A549 (cell line): Measurements from ENCODE around the gene ACD. TPM values are rescaled to one million over a fixed set of nuclear protein-coding genes. Genes with fewer than 3 reads are reported as not detected.

ENCODE experiments used
- ATAC-seq, 2 experiments: fragments of 200-7000 bp in 1 of 2; fragments of >200 bp in 1 of 2; cut with Nextera tagmentation in 1 of 2; cut with Tn5 transposase in 1 of 2; 3 replicates each; pipeline versions ENCODE4 v1.8.0 to v1.9.1; 2018 to 2020; ENCODE audit warnings: mild to moderate bottlenecking in 1 of 2, moderate library complexity in 1 of 2
- CTCF ChIA-PET: fragments of 300-600 bp; sonication (Branson Sonifier 250); formaldehyde crosslinking; extraction: SDS; loops from one replicate; lab custom pipeline; 2021; ENCODE audit warnings: antibody characterized with exemption, inconsistent platforms; lab: Yijun Ruan, JAX
- POLR2A ChIA-PET: fragments of 350-600 bp; formaldehyde crosslinking; extraction: SDS; loops from one replicate; lab custom pipeline; 2021; ENCODE audit warnings: antibody characterized with exemption, inconsistent platforms; lab: Yijun Ruan, JAX
- DNase-seq, 2 experiments: peaks; one replicate each; pipeline versions ENCODE4 v3.0.0 to v3.0.0-alpha.2; 2011 to 2016; ENCODE audit warnings: low read depth in 1 of 2, low spot score in 1 of 2
- FAIRE-seq: peaks from 2 replicates; lab custom pipeline; 2011; peaks lifted over from hg19 to GRCh38; lab: Jason Lieb, UNC
- H3K27ac ChIP-seq, 2 experiments: fragments of >200 bp; sonication (Bioruptor Twin); formaldehyde crosslinking; 3 replicates each; pipeline ENCODE4 v1.5.1; 2016 to 2017
- H3K4me1 ChIP-seq: fragments of >200 bp; sonication (Bioruptor Twin); formaldehyde crosslinking; 3 replicates; pipeline ENCODE4 v1.6.1; 2016
- H3K4me2 ChIP-seq: fragments of >200 bp; sonication (Bioruptor Twin); formaldehyde crosslinking; 3 replicates; pipeline ENCODE4 v1.6.1; 2016
- H3K4me3 ChIP-seq: fragments of >200 bp; sonication (Bioruptor Twin); formaldehyde crosslinking; 3 replicates; pipeline ENCODE4 v1.5.1; 2016
- H3K9me3 ChIP-seq: fragments of >200 bp; sonication (Bioruptor Twin); formaldehyde crosslinking; 3 replicates; pipeline ENCODE4 v1.6.1; 2016
- CBX2 ChIP-seq: fragments of 200-600 bp; sonication (generic); IDR thresholded peaks from 2 replicates; pipeline ENCODE4 v1.6.1; 2016; ENCODE audit warnings: low read depth, mild to moderate bottlenecking, borderline replicate concordance
- CEBPB ChIP-seq, 2 experiments: fragments of >200 bp in 1 of 2; sonication (Bioruptor Twin) in 1 of 2; formaldehyde crosslinking in 1 of 2; IDR thresholded peaks; 2 replicates each; pipeline ENCODE4 v1.6.1; 2012 to 2016
- CHD2 ChIP-seq: fragments of 150-350 bp; IDR thresholded peaks from 2 replicates; pipeline ENCODE4 v1.6.1; 2014; ENCODE audit warnings: low read length; ENCODE audit not compliant: partially characterized antibody
- CHD4 ChIP-seq: fragments of 200-600 bp; sonication (generic); IDR thresholded peaks from 2 replicates; pipeline ENCODE4 v1.6.1; 2016; ENCODE audit warnings: antibody characterized with exemption, mild to moderate bottlenecking, borderline replicate concordance
- EHF ChIP-seq: fragments of 250-450 bp; sonication (Bioruptor Pico); IDR thresholded peaks from 2 replicates; pipeline ENCODE4 v1.5.0; 2020; ENCODE audit warnings: mild to moderate bottlenecking
- EP300 ChIP-seq, 2 experiments: fragments of >200 bp; sonication (Bioruptor Twin); formaldehyde crosslinking; IDR thresholded peaks; 2 replicates in 1 of 2; 3 replicates in 1 of 2; pipeline ENCODE4 v1.6.1; 2016 to 2017
- ESRRA ChIP-seq: fragments of 150-350 bp; IDR thresholded peaks from 2 replicates; pipeline ENCODE4 v1.6.1; 2014; ENCODE audit warnings: mild to moderate bottlenecking, low read length, borderline replicate concordance
- FOSL2 ChIP-seq, 2 experiments: fragments of 450-650 bp in 1 of 2; fragments of >200 bp in 1 of 2; sonication (Bioruptor Twin) in 1 of 2; formaldehyde crosslinking; IDR thresholded peaks; 2 replicates each; pipeline versions ENCODE4 v1.5.0 to v1.6.1; 2016 to 2020; ENCODE audit warnings: mild to moderate bottlenecking in 1 of 2, moderate library complexity in 1 of 2
- HOXA7 ChIP-seq: fragments of 250-450 bp; sonication (Bioruptor Pico); IDR thresholded peaks from 2 replicates; pipeline ENCODE4 v1.5.0; 2020; ENCODE audit warnings: mild to moderate bottlenecking, moderate library complexity
- HOXB5 ChIP-seq: fragments of 250-450 bp; sonication (Bioruptor Pico); IDR thresholded peaks from 2 replicates; pipeline ENCODE4 v1.5.0; 2020; ENCODE audit warnings: mild to moderate bottlenecking, moderate library complexity
- JUN ChIP-seq, 2 experiments: fragments of >200 bp; sonication (Bioruptor Twin); formaldehyde crosslinking; IDR thresholded peaks; 2 replicates in 1 of 2; 3 replicates in 1 of 2; pipeline ENCODE4 v1.6.1; 2016 to 2017
- KDM1A ChIP-seq: fragments of 200-600 bp; sonication (generic); IDR thresholded peaks from 2 replicates; pipeline ENCODE4 v1.6.1; 2016; ENCODE audit warnings: low read depth, mild to moderate bottlenecking
- KDM5A ChIP-seq: fragments of 200-600 bp; sonication (generic); IDR thresholded peaks from 2 replicates; pipeline ENCODE4 v1.6.1; 2016; ENCODE audit warnings: antibody characterized with exemption, mild to moderate bottlenecking
- MAZ ChIP-seq: fragments of 150-350 bp; IDR thresholded peaks from 2 replicates; pipeline ENCODE4 v1.6.1; 2014; ENCODE audit warnings: antibody characterized with exemption, low read depth, low read length, borderline replicate concordance
- MYC ChIP-seq: IDR thresholded peaks from 2 replicates; pipeline ENCODE4 v1.6.1; 2012; ENCODE audit warnings: mild to moderate bottlenecking, inconsistent platforms, low read length, improper control_type of control experiment, borderline replicate concordance
- NFE2L2 ChIP-seq: fragments of 150-350 bp; conservative IDR thresholded peaks from 2 replicates; pipeline ENCODE4 v1.6.1; 2014; ENCODE audit warnings: low read length
- NR3C1 ChIP-seq: fragments of >200 bp; sonication (Bioruptor Twin); formaldehyde crosslinking; IDR thresholded peaks from 3 replicates; pipeline ENCODE4 v1.6.1; 2017
- POLR2A ChIP-seq: IDR thresholded peaks from 2 replicates; pipeline ENCODE4 v1.6.1; 2012; ENCODE audit warnings: mild to moderate bottlenecking, low read length
- RARB ChIP-seq: fragments of 250-450 bp; sonication (Bioruptor Pico); IDR thresholded peaks from 2 replicates; pipeline ENCODE4 v1.8.0; 2021; ENCODE audit warnings: mild to moderate bottlenecking, moderate library complexity
- RCOR1 ChIP-seq: fragments of 150-350 bp; IDR thresholded peaks from 2 replicates; pipeline ENCODE4 v1.6.1; 2014; ENCODE audit warnings: antibody characterized with exemption, low read length, low read depth
- REST ChIP-seq: fragments of 200-600 bp; sonication (generic); IDR thresholded peaks from 2 replicates; pipeline ENCODE4 v1.6.1; 2016; ENCODE audit warnings: antibody characterized with exemption, mild to moderate bottlenecking, moderate library complexity
- RFX5 ChIP-seq: fragments of 450-650 bp; IDR thresholded peaks from 2 replicates; pipeline ENCODE4 v1.7.1; 2014; ENCODE audit warnings: antibody characterized with exemption, mild to moderate bottlenecking, moderate library complexity
- TFCP2L1 ChIP-seq: fragments of 250-450 bp; sonication (Bioruptor Pico); IDR thresholded peaks from 2 replicates; pipeline ENCODE4 v1.5.0; 2021; ENCODE audit warnings: mild to moderate bottlenecking
- TP53 ChIP-seq: fragments of 250-450 bp; sonication (Bioruptor Pico); IDR thresholded peaks from 2 replicates; pipeline ENCODE4 v1.5.0; 2021; ENCODE audit warnings: mild to moderate bottlenecking, moderate library complexity
- USF2 ChIP-seq: fragments of 450-650 bp; IDR thresholded peaks from 2 replicates; pipeline ENCODE4 v1.6.1; 2014; ENCODE audit warnings: antibody characterized with exemption
- ZFP36 ChIP-seq: fragments of 450-650 bp; IDR thresholded peaks from 2 replicates; pipeline ENCODE4 v1.6.1; 2014; ENCODE audit warnings: borderline replicate concordance; ENCODE audit not compliant: partially characterized antibody
- ZNF302 ChIP-seq: fragments of 250-450 bp; sonication (Bioruptor Pico); IDR thresholded peaks from 2 replicates; pipeline ENCODE4 v1.9.0; 2021; ENCODE audit warnings: inconsistent platforms, mild to moderate bottlenecking, moderate library complexity
- WGBS: methylation state at CpG from one replicate; pipeline ENCODE4 v1.1.6; 2017; ENCODE audit errors: missing lambda C conversion rate; 5-methylcytosine and 5-hydroxymethylcytosine counted together
- polyA plus RNA-seq, 4 experiments: library from polyadenylated mRNA; depleted of rRNA in 3 of 4; stranded (reverse); fragments of >200 nt; fragmentation: RNase III in 1 of 4; extraction: RNeasy Plus Mini Kit Qiagen cat#74134 plus additional on column Dnase treatment in 1 of 4; gene quantifications; 2 replicates in 3 of 4; 3 replicates in 1 of 4; pipeline ENCODE4 v1.2.3, GENCODE V29; 2011 to 2017
- TF ChIP-seq, protein P1 (sequence below): fragments of 250-450 bp; sonication (Bioruptor Pico); IDR thresholded peaks from 2 replicates; pipeline ENCODE4 v1.5.0; 2020; ENCODE audit warnings: low read depth, mild to moderate bottlenecking, moderate library complexity

The ACD gene
- polyA plus RNA-seq, 2 of the 4 experiments (the other 2 are of a cell fraction) = 19.4 to 26.4 TPM

DNA sequence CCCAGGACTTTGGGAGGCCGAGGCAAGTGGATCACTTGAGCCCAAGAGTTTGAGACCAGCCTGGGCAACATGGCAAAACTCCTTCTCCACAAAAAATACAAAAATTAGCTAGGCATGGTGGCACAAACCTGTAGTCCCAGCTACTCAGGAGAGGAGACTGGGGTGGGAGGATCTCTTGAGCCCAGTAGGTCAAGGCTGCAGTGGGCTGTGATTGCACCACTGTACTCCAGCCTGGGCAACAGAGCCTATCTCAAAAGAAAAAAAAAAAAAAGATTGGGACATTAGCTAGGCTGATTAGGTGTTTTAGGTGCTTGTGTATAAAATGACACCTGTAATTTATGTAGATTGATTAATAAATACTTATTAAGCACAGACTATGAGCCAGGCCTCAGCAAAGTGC lies 49.0 kb upstream of the ACD start:
- WGBS = 94% methylated on average over 1 of the region's 1 CpG
- H3K4me2 ChIP-seq = no peak overlapping the region
- ChIA-PET CTCF (interaction anchor here (1.8 kb wide), 2 partner anchors 46 to 107 kb away, joined by 3 to 5 read pairs; no protein-coding TSS in a partner anchor), POLR2A (no interaction called here)
- DNase-seq = no peak
- H3K27ac ChIP-seq = no peak overlapping the region
- no peaks in the 10 kb centered on the region for H3K4me1 ChIP-seq
- no peak for ATAC-seq
- no peaks in the 10 kb centered on the region for H3K9me3 ChIP-seq
- no peak overlapping the region for H3K4me3 ChIP-seq
- no peak for FAIRE-seq
- TF ChIP-seq JUN (IDR thresholded peaks at IDR 0.05) (no peak), ZFP36 (no peak), ESRRA (no peak), TP53 (CRISPR knock-in tag) (no peak), CHD4 (no peak), EP300 (IDR thresholded peaks at IDR 0.05) (no peak), TFCP2L1 (CRISPR knock-in tag) (no peak), CEBPB (IDR thresholded peaks at IDR 0.05) (no peak), HOXA7 (CRISPR knock-in tag) (no peak), HOXB5 (no peak), KDM1A (no peak), RFX5 (no peak), REST (no peak)

- Histone ChIP-seq H3K27ac (no peak overlapping the region), H3K4me1 (no peaks in the 10 kb centered on the region), H3K4me2 (no peak overlapping the region), H3K9me3 (no peaks in the 10 kb centered on the region), H3K4me3 (no peak overlapping the region)
- DNase-seq = no peak
- 96% methylated on average over 2 of the region's 2 CpGs for WGBS
- ChIA-PET POLR2A (no interaction called here), CTCF (interaction anchor here (0.9 to 1.8 kb wide), 2 partner anchors 40 to 108 kb away, joined by 3 to 5 read pairs; no protein-coding TSS in a partner anchor)
- TF ChIP-seq USF2 (no peak), MAZ (no peak), KDM5A (no peak), RARB (CRISPR knock-in tag) (no peak), POLR2A (no peak), CHD2 (no peak), TP53 (CRISPR knock-in tag) (no peak), NFE2L2 (no peak), ZFP36 (no peak), EP300 (IDR thresholded peaks at IDR 0.05) (no peak), KDM1A (no peak), ZNF302 (CRISPR knock-in tag) (no peak), FOSL2 (IDR thresholded peaks at IDR 0.05) (no peak), FOSL2 (CRISPR knock-in tag; IDR thresholded peaks at IDR 0.05) (no peak), RFX5 (no peak), MYC (no peak), CBX2 (no peak), EHF (CRISPR knock-in tag) (no peak), RCOR1 (no peak), NR3C1 (no peak)
- TF ChIP-seq, protein P1, sequence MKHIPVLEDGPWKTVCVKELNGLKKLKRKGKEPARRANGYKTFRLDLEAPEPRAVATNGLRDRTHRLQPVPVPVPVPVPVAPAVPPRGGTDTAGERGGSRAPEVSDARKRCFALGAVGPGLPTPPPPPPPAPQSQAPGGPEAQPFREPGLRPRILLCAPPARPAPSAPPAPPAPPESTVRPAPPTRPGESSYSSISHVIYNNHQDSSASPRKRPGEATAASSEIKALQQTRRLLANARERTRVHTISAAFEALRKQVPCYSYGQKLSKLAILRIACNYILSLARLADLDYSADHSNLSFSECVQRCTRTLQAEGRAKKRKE (CRISPR knock-in tag) = no peak
- no peak for ATAC-seq
- FAIRE-seq = no peak
These were observed 48.3 kb upstream of the ACD start for GRCh38 chr16:67708368-67708771.
